ENCODE measurements around the gene EID1. TPM values are rescaled to one million over a fixed set of nuclear protein-coding genes. Genes with fewer than 3 reads are reported as not detected.
A peak's percentile ranks its signal among the peaks of the same experiment; 100 is the strongest.
"Not testable (repeated sequence)": the region's sequence is repeated elsewhere in the genome, so short reads cannot be mapped to it uniquely, and the experiment has no call there.

EID1 gene
- total RNA-seq, 1 donor from 2014 or later, result 216 TPM

DNA sequence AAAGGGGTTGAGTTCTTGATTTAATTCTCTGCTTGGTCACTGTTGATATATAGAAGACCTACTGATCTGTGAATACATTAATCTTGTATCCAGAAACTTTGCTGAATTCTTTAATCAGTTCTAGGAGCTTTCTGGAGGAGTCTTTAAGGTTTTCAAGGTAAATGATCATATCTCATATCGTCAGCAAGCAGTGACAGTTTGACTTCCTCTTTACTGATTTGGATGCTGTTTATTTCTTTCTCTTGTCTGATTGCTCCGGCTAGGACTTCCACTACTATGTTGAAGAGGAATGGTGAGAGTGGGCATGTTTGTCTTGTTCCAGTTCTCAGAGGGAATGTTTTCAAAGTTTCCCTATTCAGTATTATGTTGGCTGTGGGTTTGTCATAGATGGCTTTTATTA, 31.4 kb downstream of the EID1 start:
- DNase-seq (ENCODE audit: low read depth), result not testable (repeated sequence)

DNA sequence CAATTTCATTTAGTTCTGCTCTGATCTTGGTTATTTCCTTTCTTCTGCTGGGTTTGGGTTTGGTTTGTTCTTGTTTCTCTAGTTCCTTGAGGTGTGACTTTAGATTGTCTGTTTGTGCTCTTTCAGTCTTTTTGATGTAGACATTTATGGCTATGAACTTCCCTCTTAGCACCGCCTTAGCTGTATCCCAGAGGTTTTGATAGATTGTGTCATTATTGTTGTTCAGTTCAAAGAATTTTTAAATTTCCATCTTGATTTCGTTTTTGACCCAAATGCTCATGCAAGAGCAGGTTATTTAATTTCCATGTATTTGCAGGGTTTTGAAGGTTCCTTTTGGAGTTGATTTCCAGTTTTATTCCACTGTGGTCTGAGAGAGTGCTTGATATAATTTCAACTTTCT, 32.6 kb downstream of the EID1 start:
- not testable (repeated sequence) for DNase-seq (ENCODE audit: low read depth)

DNA sequence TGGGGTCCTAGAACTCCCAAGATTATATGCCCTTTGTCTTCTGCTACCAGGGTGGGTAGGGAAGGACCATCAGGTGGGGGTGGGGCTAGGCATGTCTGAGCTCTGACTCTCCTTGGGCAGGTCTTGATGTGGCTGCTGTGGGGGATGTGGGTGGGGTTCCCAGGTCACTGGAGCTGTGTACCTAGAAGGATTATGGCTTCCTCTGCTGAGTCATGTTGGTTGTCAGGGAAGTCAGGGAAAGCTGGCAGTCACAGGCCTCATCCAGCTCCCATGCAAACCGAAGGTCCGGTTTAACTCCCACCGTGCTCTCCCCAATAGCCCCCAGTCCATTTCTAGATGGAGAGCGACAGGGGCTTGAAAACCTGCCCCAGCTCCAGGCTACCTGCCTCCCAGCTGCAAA, 35.2 kb downstream of the EID1 start:
- peak; percentile 57 for DNase-seq (ENCODE audit: low read depth)

DNA sequence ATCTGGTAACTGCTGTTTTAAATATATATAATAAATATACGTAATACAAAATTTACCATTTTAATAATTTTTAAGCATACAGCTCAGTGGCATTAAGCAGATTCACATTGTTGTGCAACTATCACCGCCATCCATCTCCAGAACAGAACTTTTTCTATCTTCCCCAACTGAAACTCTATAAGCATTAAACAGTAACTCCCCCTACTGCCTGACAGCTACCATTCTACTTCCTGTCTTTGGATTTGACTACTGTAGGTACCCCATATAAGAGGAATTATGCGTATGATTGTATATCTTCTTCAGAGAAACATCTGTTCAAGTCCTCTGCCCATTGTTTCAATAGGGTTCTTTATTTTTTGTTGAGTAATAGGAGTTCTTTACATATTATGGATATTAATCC, 36.8 kb downstream of the EID1 start:
- DNase-seq (ENCODE audit: low read depth), result no peak

DNA sequence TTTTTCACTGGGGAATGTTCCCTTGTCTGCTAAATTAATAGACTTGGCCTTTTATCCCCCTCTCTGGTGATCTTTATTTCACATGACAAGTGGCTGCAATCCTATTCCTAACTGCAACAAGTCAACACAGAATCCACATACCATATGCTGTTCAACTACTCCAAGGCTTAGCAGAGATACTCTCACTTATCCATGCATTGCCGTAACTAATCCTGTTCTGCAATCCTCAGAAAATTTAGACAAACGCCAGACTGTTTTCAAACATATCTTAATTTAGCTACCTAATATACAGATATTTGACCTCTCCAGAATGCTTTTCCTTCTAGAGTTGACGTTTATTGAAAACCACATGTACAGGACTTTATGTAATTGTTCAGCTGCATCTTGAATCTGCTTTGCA, 37.9 kb downstream of the EID1 start:
- no peak for DNase-seq (ENCODE audit: low read depth)

DNA sequence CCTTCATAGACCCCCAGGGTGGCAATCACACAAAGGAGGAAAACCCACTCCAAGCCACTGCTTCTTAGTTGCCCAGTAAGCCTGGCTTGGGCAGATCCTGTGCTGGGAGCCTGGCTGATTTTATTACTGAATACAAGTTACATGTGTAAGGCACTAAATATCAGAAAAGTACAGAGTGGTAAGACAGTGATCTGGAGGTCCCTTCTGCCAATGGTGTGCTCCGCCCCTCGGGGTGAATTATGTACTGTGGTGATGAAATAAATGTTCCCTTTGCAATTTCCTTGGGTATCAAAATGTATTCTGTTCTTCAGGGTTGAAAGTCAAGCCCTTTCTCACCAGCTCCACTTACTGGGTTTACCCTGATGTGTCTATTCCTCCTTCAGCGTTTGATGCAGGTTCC, 38.8 kb downstream of the EID1 start:
- DNase-seq (ENCODE audit: low read depth), result no peak

DNA sequence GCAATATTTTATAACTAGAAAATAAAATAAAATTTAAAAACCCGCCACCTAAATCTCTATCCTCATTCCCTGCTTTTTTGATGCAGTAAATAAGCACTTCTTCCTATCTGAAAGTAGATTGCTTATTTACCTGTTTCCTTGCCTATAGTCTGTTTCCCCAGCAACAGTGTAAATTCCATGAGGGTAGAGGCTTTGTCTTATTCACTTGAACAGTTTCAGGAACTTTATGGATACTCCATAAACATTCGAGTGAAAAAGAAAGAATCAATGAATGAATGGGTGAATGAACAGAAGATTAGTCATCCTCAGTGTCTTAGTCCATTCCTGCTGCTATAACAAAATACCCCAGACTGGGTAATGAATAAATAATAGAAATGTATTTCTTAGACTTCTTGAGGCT, 44.1 kb downstream of the EID1 start:
- DNase-seq (ENCODE audit: low read depth), result no peak

DNA sequence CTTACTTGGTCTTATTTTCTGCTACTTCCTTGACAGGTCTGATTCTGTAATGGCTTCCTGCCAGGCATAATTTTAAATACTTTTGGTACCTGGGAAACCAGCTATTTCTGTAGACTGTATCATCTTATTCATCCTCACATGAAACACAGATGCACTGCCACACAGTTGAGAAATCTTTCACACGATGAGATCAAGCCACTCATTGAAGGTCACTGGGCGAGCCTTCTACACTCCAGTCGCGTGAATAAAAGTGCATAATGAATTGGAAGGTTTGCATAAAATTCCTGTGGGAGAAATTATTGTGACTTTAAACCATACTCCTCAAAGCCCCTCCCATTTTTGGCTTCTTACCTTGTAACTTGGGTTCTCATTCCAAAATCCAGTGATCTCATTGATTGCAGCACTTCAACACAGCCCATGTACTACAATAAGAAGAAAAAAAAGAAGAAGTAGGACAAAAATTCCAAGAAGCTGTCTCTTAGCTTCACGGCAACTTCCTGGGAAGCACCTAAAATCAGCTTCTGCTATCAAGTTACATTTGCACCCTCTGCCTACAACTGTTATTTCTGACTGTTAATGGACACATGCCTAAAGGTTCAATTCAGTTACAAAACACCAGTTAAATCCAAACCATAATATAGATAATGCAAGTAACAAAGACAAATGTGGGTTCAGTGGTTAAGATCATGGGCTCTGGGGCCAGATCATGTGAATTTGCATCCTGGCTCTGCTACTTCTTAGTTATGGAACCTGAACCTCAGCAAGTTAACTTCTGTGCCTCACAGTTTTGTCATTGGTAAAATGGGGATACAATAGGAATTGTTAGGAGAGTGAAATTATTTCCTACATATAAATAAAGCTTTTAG, 46.8 kb downstream of the EID1 start:
- DNase-seq (ENCODE audit: low read depth), result no peak

DNA sequence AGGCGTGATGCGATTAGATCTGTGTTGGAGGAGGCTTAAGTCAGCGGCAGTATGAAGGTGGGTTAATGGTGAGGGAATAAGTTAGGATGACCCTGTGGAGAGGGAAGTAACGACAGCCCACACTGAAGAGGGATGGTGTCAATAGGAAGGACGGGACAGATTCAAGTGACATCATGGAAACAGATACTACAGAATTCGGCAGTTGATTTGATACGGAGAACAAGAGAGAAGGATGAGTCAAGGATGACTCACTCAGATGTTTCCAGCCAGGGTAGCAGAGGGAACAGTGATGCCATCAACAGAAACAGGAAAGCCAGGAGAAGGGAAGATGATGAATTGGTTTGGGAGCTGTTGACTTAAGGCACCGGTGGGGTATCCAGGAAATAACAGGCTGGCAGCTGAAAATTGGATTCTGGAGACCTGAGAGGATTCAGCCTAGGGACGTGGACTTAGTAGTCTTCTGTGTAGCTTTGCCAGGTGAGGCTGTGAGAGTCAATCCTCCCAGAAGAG, 47.8 kb downstream of the EID1 start:
- DNase-seq (ENCODE audit: low read depth), result peak; percentile 83

DNA sequence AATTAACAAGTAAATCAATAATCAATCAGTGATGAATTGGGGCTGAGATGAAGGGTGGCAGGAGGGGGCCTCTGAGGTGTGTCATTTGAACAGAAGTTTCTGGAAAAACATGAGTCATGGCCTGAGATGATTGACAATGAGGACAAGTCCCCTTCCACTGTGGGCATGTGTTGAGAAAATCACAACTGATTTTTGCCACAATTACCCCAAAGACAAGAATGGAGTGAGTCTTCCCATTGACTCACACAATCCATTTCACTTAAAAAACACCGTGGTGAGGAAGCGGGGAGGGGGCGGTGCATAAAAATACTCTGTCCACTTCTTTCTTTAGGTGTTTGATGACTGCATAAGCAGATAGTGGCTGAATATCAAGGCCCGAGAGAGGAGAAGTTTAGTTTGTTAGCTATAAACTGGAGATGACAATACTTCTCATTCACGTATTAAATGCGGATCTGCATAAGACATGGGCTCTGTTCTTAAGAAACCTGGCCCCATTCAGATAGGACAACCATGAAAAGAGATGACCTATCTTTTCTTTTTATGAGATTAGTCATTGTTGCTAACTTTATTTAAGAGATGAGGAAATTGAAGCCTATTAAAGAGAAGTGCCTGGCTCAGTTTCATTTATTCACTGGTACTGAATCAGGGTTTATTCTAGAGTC, 51.1 kb downstream of the EID1 start:
- DNase-seq (ENCODE audit: low read depth), result peak; percentile 23

DNA sequence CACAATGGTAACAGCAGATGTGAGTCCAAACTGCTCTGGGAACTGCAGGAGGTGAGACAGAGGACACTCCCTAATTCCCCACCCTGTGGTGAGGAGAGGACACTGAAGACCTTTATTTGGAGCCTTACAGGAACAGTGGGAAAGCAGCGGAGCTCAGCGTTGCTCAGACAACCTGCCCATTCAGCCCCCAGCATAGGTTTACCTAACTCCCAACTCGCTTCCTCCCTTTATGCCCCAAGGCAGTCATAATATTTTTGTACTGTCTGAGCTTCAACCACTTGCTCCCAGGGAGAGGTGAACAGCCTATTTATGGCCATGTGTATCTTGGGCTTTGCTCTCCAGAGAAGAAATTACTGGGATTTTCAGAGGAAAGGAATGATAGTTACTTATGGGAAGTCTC, 51.7 kb downstream of the EID1 start:
- DNase-seq (ENCODE audit: low read depth), result no peak

Other genes starting within 250 kb of the EID1 start
- gene FBN1, start 232.4 kb upstream of the EID1 start, total RNA-seq, result 353 and 808 TPM in 2 replicates
- gene CEP152, start 67.1 kb upstream of the EID1 start, total RNA-seq, result 4.7 and 7.1 TPM in 2 replicates
- gene SHC4, start 85.8 kb downstream of the EID1 start, total RNA-seq, result 0.89 and 7.3 TPM in 2 replicates
- 24.8 and 52.0 TPM in 2 replicates for gene SECISBP2L, start 168.3 kb downstream of the EID1 start, total RNA-seq